Hippocampal formation (tissue), 2 donors: Measurements from ENCODE around the gene MMUT.
"Not testable (repeated sequence)": the region's sequence is repeated elsewhere in the genome, so short reads cannot be mapped to it uniquely, and the experiment has no call there.

Experiments used
- DNase-seq, 2 donors: peaks; one replicate each; lab custom pipeline; 2025; lab: John Stamatoyannopoulos, UW

MMUT gene

DNA sequence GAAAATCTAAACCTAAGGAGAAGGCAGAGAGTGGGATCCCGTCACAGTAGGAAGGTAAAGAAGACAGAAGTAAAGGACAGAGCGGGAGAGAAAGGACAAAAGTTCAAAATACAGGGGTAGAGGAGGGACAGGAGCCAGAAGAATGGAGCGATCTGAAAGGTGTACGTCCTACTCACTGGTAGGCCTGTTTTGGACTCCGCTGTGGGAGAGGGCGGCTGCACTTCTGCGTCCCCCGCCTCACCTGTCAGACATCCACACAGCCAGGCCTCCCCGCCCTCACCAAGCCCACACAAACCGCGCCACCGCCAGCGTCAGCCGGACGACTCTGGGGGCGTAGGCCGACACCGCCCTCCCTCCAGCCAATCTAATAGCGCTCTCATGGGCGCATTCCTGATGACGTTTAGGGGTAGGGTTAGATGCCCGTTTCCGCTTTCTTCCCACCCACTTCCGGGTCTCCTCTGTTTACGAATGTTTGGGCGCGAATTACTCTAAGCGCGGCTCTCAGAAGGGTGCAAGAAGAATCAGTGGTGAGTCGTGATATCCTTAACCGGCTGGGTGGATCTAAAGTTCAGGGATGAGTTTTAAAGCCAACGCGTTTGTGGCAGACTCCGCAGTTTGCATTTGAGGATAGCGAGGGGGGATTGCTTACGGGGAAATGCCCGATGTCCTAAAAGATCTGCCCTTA is at the start of gene MMUT, which contains the start of gene CENPQ:
MMUT (minus strand) TSS at position 327 of the 685 bp plus-strand sequence. CDS start 3,787 bp downstream, outside the sequence.
CENPQ (plus strand) TSS at position 444 of the 685 bp plus-strand sequence. CDS start 6,807 bp downstream, outside the sequence.
- peak; percentile 95 to 96 for DNase-seq

DNA sequence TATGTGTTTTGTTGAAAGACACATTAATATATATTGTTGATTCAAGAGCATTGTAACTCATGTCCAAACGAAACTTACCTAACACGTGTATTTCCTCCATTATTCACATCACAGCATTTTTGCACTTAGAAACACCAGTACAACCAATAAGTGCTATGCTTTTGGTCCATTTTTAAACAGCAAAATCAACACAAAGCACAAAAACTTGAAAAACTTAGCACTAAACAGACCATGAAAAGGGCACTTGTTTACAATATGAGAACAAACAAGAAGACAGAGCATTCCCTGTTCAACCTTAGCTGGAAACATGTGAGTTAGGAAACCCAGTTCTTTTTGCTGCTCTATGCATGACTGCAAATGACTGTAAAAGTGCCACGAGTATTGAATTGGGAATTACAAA is 46.3 kb upstream of the MMUT start:
- DNase-seq = no peak

DNA sequence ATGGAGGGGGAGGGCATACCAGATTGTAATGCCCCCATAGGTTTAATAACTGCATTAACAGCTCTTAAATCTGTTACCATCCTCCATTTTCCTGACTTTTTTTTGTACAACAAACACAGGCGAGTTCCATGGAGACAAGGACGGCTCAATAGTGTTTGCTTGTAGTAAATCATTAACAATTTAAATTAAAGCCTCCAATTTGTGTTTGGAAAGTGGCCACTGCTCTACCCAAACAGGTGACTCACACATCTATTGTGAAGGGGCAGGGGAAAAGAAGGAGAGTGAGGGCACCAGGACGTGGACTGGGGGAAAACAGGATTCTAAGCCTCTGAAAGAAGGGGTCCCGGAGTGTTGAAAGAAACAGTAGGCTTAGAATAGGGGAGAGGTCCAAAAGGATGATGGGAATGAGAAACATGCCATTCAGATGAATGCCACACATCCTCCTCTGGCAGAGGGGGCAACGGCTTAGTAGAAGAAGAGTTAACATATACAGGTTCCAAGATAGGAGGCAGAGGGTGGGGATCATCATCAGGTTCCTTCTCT is 43.6 kb upstream of the MMUT start:
- DNase-seq = no peak

DNA sequence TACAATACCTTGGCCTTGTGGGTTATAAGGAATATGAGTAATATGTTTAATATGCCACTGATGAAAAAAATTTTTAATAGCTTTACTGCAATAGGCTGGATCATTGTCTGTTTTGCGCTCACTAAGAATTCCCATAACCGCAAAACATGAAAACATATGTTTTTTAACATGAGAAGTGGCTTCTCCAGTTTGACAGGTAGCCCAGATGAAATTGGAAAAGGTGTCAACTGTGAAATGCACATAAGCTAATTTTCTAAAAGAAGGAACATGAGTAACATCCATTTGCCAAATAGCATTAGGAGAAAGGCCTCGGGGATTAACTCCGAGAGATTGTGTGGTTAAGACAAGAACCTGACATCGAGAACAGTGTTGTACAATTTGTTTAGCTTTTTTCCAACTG is 41.6 kb upstream of the MMUT start:
- DNase-seq = no peak

DNA sequence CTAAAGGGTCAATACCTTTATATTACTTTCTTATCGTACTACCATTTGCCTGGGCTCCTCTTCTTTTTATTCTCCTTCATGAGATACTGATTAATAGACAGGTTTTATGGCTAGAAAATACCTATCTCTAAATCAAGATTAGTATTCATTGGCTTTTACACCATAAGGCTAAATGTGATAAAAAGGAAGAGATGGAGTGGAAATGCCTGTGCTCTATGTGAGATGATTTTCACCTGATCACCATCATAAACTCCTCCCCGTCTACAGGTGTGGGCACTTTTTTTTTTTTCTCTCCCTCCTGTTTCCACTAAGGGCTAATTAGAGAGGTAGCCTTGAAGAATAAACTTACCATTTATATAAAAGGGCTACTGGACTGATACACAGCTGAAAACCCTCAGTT is 36.6 kb upstream of the MMUT start, which contains the start of gene GLYATL3:
GLYATL3 (plus strand) TSS at position 301 of the 400 bp plus-strand sequence. CDS start 12,068 bp downstream, outside the sequence.
- no peak for DNase-seq

DNA sequence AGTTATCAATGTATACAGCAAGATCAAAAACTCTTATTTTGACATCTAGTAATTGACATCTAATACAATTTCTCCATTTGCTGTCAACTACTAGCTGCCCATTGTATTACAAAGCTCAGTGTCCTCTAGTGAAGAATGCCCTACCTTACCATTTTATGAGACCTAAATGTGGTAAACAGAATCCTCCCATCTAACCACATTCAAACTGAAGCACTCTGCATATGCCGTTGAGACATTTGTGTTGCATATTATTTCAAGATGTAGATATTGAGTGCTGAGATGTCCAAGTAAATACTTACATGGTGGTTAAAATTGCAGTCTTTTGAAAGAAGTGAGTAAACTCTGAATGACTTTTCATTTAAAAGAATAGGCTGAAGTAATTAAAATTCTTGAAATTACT is 36.1 kb upstream of the MMUT start:
- DNase-seq = no peak

DNA sequence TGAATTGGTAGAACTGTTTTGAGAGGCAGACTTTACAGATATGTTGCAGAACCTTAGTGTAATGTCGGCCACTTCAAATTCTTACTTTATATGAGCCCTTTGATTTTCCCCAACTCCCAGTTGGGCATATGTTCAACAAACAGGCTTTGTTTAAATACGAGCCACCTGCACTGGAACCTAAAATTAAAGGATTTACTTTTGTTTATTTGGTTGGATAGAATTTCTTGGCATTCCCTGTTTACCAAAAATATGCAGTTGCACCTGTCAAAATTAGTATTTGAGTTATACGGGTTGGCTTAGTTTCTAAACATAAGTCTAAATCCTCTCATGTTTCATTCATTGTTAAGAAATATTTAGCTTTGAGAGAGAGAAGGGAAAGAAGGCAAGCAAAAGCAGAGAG is 34.3 kb upstream of the MMUT start:
- DNase-seq = no peak

DNA sequence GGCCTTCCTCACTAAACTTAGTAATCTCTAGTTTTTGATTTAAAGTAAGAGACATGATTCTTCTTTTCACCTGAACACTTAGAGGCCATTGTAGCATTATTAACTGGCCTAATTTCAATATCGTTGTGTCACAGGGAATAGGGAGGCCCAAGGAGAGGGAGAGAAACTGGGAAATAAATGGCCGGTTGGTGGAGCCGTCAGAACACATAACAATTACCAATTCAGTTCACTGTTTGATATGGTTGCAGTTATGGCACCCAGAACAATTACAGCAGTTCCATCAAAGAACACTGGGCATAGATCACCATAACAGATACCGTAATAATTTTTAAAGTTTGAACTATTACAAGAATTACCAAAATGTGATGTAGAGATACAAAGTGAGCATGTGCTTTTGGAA is 27.6 kb upstream of the MMUT start:
- DNase-seq = no peak

DNA sequence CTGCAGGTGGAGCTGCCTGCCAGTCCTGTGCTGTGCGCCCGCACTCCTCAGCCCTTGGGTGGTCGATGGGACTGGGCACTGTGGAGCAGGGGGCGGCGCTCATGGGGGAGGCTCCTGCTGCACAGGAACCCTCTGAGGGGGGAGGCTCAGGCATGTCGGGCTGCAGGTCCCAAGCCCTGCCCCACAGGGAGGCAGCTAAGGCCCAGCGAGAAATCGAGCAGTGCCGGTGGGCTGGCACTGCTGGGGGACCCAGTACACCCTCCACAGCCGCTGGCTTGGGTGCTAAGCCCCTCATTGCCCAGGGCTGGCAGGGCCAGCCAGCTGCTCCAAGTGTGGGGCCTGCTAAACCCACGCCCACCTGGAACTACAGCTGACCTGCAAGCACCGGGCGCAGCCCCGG is 20.3 kb upstream of the MMUT start:
- DNase-seq = not testable (repeated sequence)

DNA sequence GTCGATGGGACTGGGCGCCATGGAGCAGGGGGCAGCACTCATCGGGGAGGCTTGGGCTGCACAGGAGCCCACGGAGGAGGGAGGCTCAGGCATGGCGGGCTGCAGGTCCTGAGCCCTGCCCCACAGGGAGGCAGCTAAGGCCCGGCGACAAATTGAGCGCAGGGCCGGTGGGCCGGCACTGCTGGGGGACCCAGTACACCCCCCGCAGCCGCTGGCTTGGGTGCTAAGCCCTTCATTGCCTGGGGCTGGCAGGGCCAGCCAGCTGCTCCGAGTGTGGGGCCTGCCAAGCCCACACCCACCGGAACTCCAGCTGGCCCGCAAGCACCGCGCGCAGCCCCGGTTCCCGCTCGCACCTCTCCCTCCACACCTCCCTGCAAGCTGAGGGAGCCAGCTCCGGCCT is 18.8 kb upstream of the MMUT start:
- not testable (repeated sequence) for DNase-seq

DNA sequence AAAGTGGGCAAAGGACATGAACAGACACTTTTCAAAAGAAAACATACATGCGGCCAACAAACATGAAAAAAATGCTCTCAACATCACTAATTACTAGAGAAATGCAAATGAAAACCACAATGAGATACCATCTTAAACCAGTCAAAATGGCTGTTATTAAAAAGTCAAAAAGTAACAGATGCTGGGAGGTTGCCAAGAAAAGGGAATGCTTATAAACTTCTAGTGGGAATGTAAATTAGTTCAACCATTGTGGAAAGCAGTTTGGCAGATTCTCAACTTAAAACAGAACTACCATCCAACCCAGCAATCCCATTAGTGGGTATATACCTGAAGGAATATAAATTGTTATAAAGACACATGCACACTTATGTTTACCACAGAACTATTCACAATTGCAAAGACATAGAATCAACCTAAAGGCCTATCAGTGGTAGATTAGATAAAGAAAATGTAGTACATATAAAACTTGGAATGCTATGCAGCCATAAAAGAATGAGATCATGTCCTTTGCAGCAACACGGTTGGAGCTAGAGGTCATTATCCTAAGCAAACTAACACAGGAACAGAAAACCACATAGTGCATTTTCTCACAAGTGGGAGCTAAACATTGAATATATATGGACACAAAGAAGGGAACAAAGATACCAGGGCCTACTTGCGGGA is 16.4 kb upstream of the MMUT start:
- DNase-seq = no peak

DNA sequence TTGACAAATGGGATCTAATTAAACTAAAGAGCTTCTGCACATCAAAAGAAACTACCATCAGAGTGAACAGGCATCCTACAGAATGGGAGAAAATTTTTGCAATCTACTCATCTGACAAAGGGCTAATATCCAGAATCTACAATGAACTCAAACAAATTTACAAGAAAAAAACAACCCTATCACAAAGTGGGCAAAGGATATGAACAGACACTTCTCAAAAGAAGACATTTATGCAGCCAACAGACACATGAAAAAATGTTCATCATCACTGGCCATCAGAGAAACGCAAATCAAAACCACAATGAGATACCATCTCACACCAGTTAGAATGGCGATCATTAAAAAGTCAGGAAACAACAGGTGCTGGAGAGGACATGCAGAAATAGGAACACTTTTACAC is 13.5 kb upstream of the MMUT start:
- DNase-seq = not testable (repeated sequence)

DNA sequence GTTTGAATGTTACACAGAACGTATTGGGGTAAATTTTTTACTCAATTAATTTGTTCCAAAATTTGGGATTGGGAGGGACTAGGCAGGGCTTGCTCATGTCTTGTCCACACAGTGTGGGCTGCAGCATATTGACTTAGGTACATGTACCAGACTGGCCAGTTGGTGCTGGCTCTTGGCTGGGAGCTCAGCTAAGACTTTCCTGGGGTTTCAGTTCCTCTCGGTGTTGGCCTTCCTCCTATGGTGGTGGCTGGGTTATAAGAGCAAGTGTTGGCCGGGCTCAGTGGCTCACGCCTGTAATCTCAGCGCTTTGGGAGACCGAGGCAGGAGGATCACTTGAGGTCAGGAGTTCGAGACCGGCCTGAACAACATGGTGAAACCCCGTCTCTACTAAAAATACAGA is 5.0 kb upstream of the MMUT start:
- no peak for DNase-seq

DNA sequence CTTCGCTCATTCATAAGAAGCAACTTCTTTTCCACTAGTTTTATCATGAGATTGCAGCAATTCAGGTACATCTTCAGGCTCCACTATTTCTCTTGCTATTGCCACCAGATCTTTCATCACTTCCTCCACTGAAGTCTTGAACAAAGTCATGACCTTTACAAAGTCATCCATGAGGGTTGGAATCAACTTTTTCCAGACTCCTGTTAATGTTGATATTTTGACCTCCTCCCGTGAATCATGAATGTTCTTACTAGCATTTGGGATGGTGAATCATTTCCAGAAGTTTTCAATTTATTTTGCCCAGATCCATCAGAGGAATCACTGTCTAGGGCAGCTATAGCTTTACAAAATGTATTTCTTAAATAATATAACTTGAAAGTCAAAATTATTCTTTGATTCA is 1.6 kb upstream of the MMUT start:
- DNase-seq = no peak

DNA sequence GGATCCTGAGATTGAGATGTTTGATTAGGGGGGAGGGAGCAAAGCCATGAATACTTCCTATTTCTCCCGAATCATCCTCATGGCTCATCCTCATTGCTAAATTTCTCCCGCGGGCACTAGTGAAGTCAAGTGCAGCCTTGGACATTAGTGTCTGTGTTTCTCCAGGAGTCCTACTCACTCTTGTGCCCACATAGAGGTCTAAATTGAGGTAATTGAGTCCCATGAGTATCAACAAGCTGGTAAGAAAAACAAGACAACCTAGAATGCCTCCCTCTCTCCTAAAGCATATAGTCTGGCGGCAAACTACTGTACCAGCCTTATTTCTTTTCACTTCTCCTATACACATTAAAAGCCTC is 537 bp upstream of the MMUT start:
- DNase-seq = no peak

DNA sequence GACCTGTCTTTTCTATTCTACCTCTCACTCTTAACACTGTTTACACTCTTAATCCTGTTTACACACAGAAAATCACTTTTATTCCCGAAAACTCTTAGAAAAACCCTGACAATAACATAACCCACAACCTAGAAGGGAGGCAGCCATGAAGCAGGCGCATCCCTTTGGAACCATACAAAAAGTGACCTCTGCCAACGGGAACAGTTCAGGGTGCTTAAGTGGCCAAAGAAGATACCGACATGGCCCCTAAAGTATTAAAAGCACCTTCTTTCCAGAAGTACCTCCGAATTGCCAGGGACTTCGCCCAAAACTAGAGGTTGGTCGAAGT is 490 bp downstream of the MMUT start:
- peak in 1 of 2 donors; percentile 30 for DNase-seq

DNA sequence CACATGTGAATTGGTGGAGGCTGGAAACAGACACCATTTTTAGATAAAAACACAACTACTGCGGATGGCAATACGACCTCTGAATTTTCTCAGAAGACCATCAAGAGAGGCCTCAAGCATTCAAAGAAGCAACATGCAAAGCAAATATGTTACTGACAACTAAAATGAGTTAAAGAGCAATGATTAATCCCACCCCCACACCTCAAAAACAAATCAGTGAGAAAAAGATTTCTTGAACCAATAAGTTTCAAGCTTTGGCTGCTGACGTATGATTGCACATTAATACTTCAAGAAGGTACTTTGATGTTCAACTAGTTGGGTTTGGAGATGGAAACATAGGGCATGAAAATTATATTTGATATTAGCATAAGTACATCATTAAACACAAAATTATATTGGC is 982 bp downstream of the MMUT start:
- peak in 1 of 2 donors; percentile 1 for DNase-seq

DNA sequence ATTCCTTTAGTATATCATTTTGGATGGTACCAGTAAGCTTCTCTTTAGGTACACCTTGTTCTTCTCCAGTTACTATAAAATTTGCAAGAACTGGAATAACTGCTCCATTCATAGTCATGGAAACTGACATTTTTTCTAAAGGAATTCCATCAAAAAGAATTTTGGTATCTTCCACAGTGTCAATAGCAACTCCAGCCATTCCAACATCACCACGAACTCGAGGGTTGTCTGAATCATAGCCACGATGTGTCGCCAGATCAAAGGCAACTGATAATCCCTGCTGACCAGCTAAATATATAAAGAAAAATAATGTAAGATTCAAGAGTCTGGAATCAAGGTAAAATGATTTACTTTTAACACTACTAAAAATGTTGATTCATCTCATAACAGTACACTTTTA is 5.3 kb downstream of the MMUT start:
- DNase-seq = no peak

DNA sequence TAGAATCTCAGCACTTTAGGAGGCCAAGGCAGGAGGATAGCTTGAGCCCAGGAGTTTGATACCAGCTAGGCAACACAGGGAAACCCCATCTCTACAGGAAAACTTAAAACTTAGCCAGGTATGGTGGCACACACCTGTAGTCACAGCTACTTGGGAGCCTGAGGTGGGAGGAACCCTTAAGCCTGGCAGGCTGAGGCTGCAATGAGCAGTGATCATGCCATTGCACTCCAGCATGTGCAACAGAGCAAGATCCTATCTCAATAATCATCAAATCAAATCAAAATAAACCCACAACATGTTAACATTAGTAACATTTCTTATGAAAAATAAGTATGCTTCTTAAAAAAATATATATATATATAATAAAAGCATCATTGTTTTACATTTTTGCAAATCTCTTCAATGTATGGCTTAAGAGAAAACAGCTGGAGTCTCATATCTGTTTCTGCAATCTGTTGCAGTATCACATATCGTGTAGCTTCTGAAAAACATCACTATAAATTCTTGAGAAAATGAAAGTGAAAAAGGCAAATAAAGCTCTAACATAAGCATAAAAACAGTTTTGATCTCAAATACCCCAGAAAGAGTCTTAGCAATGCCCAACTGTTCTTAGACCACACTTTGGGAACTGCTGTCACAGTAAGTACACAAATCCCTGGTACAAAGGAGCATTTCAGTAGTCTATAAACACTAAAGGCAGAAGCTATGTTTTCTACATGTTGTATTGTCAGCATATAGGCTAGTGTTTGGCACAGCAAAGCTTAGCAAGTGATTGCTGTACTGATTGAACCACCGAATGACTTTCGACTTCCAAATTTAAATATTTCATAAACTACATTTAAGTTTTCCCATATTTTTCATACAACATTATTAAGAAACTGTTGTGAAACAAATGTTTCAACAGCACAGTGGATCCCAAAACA is 8.0 kb downstream of the MMUT start:
- DNase-seq = no peak

DNA sequence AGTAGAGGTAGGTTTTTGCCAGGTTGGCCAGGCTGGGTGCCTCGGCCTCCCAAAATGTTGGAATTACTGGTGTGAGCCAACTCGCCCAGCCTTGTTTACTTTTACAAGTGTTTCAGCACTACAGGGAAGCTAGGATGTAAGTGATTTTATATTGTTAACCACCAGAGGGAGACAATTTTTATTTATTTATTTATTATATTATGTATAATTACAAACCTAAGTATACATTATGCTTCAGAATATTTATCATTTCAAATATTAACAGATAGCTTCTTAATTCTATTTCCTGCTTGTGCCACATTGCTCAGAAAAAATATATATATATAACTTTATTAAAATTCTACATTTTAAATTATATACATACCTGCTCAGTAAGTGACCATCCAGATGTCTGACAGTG is 9.8 kb downstream of the MMUT start:
- no peak for DNase-seq

DNA sequence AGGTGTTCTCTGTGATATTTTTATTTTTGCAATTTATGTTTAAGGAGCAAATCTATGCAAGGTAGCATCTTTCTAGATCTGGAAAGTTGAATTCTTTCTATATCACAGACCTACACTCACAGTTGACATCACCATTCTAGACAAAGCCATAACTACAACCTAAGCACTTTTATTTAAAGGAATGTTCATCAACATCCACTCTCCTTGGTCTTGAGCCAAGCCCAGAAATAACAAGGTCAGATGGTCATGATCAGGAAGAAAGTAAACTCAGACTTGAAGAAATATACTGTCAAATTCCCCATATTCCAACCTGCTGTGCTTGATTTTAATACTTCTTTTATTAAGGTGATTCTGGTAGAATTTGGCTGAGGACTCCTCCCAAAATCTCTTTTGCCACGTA is 32.2 kb downstream of the MMUT start:
- no peak for DNase-seq

DNA sequence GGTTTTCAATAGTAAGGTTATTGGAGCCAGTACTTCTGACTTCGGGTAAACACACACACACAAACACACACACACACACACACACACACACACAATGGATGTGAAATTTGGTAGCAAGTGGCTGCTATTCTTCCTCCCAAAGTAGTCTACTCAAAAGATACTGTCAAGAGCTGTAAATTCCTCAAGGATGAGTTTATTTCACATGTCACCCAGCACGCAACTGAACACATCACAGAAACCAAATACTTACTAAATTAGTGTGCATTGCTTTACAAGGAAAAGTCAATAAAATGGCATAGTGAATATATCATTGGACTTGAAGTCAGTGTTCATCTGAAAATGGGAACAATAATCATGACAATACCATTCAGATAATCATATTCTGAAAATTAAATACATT is 32.9 kb downstream of the MMUT start:
- no peak for DNase-seq
